Activated B cell treated with CpG ODN at 0.5 μM for 24 hours (primary cell): ENCODE results near the gene NR1H3. TPM values are rescaled to one million over a fixed set of nuclear protein-coding genes. Genes with fewer than 3 reads are reported as not detected.

Experiments
- ATAC-seq: fragments of 200-7000 bp; cut with Tn5 transposase; one replicate; pipeline ENCODE4 v1.10.0; 2021; ENCODE audit warnings: low read depth, mild to moderate bottlenecking, moderate library complexity
- CTCF ChIA-PET: fragments of 350-600 bp; sonication (Branson Sonifier 250); formaldehyde crosslinking; loops from one replicate; lab custom pipeline; 2021; ENCODE audit warnings: antibody characterized with exemption; lab: Charles Lee
- POLR2A ChIA-PET: fragments of 350-600 bp; sonication (Branson Sonifier 250); formaldehyde crosslinking; loops from one replicate; lab custom pipeline; 2021; ENCODE audit warnings: antibody characterized with exemption; lab: Charles Lee
- DNase-seq: peaks from one replicate; pipeline ENCODE4 v3.0.0; 2022
- H3K27ac Mint-ChIP-seq: one replicate; pipeline ENCODE4 v1.8.0; 2020; ENCODE audit warnings: mixed read lengths
- H3K27me3 Mint-ChIP-seq: one replicate; pipeline ENCODE4 v1.8.0; 2021; ENCODE audit warnings: mixed read lengths
- H3K36me3 Mint-ChIP-seq: one replicate; pipeline ENCODE4 v1.8.0; 2021; ENCODE audit warnings: low read depth, mixed read lengths
- H3K4me1 Mint-ChIP-seq: one replicate; pipeline ENCODE4 v1.8.0; 2021; ENCODE audit warnings: mixed read lengths
- H3K4me3 Mint-ChIP-seq: one replicate; pipeline ENCODE4 v1.8.0; 2020; ENCODE audit warnings: mild to moderate bottlenecking, mixed read lengths
- H3K9me3 Mint-ChIP-seq: one replicate; pipeline ENCODE4 v1.8.0; 2020; ENCODE audit warnings: mixed read lengths
- CTCF ChIP-seq: fragments of 200-600 bp; IDR thresholded peaks from one replicate; pipeline ENCODE4 v1.8.0; 2022; ENCODE audit warnings: antibody characterized with exemption, mild to moderate bottlenecking
- intact Hi-C: fragments of 100-400 bp; cut with micrococcal nuclease; formaldehyde crosslinking; loops from one replicate; pipeline ENCODE4 v1.15.1; 2024
- total RNA-seq: library from RNA; stranded (reverse); gene quantifications from 2 replicates; pipeline ENCODE4 v1.2.3, GENCODE V29; 2022

The NR1H3 gene
- total RNA-seq, 1 donor from 2014 or later = 3.9 TPM

- no peak for TF ChIP-seq CTCF
- no peak for ATAC-seq
- Mint-ChIP-seq H3K9me3 (no peaks in the 10 kb centered on the region), H3K36me3 (peaks cover 93% of the 10 kb centered on the region), H3K4me3 (no peak overlapping the region), H3K27me3 (no peaks in the 10 kb centered on the region), H3K27ac (no peak overlapping the region), H3K4me1 (no peaks in the 10 kb centered on the region)
- POLR2A ChIA-PET = no interaction called here
- DNase-seq = no peak
- intact Hi-C loops = no loop called here
- CTCF ChIA-PET = no interaction called here
Measured at GRCh38 chr11:47284151-47284550, 26.4 kb downstream of the NR1H3 start.

GRCh38 chr11:47285969-47286770 is 28.4 kb downstream of the NR1H3 start:
- no peak for ATAC-seq
- Mint-ChIP-seq H3K9me3 (no peaks in the 10 kb centered on the region), H3K27ac (no peak overlapping the region), H3K27me3 (no peaks in the 10 kb centered on the region), H3K36me3 (peaks cover 94% of the 10 kb centered on the region), H3K4me3 (no peak overlapping the region), H3K4me1 (no peaks in the 10 kb centered on the region)
- ChIA-PET POLR2A (no interaction called here), CTCF (no interaction called here)
- intact Hi-C loops = no loop called here
- TF ChIP-seq CTCF = no peak
- DNase-seq = no peak

GRCh38 chr11:47288066-47288465 is 30.3 kb downstream of the NR1H3 start:
- intact Hi-C loops = no loop called here
- Mint-ChIP-seq H3K27ac (no peak overlapping the region), H3K4me3 (no peak overlapping the region), H3K36me3 (peaks cover 97% of the 10 kb centered on the region), H3K4me1 (no peaks in the 10 kb centered on the region), H3K27me3 (no peaks in the 10 kb centered on the region), H3K9me3 (no peaks in the 10 kb centered on the region)
- TF ChIP-seq CTCF = no peak
- DNase-seq (no peak), ATAC-seq (no peak)
- CTCF ChIA-PET = no interaction called here
- POLR2A ChIA-PET = no interaction called here

GRCh38 chr11:47289856-47290255 is 32.1 kb downstream of the NR1H3 start:
- no peaks in the 10 kb centered on the region for H3K9me3 Mint-ChIP-seq
- ChIA-PET CTCF (no interaction called here), POLR2A (no interaction called here)
- no peaks in the 10 kb centered on the region for H3K4me1 Mint-ChIP-seq
- H3K27ac Mint-ChIP-seq = no peak overlapping the region
- peaks cover 92% of the 10 kb centered on the region for H3K36me3 Mint-ChIP-seq
- ATAC-seq (no peak), DNase-seq (no peak)
- no peak for TF ChIP-seq CTCF
- no peak overlapping the region for H3K4me3 Mint-ChIP-seq
- intact Hi-C loops = no loop called here
- H3K27me3 Mint-ChIP-seq = no peaks in the 10 kb centered on the region

GRCh38 chr11:47295385-47295784 is 37.6 kb downstream of the NR1H3 start:
- Mint-ChIP-seq H3K36me3 (peaks cover 86% of the 10 kb centered on the region), H3K4me3 (no peak overlapping the region), H3K27me3 (no peaks in the 10 kb centered on the region), H3K9me3 (peaks cover 7% of the 10 kb centered on the region), H3K27ac (no peak overlapping the region), H3K4me1 (no peaks in the 10 kb centered on the region)
- ATAC-seq (no peak), DNase-seq (no peak)
- intact Hi-C loops = no loop called here
- TF ChIP-seq CTCF = no peak
- POLR2A ChIA-PET = no interaction called here
- CTCF ChIA-PET = no interaction called here
